ENCODE measurements around the gene FLNC.

Gene FLNC

DNA sequence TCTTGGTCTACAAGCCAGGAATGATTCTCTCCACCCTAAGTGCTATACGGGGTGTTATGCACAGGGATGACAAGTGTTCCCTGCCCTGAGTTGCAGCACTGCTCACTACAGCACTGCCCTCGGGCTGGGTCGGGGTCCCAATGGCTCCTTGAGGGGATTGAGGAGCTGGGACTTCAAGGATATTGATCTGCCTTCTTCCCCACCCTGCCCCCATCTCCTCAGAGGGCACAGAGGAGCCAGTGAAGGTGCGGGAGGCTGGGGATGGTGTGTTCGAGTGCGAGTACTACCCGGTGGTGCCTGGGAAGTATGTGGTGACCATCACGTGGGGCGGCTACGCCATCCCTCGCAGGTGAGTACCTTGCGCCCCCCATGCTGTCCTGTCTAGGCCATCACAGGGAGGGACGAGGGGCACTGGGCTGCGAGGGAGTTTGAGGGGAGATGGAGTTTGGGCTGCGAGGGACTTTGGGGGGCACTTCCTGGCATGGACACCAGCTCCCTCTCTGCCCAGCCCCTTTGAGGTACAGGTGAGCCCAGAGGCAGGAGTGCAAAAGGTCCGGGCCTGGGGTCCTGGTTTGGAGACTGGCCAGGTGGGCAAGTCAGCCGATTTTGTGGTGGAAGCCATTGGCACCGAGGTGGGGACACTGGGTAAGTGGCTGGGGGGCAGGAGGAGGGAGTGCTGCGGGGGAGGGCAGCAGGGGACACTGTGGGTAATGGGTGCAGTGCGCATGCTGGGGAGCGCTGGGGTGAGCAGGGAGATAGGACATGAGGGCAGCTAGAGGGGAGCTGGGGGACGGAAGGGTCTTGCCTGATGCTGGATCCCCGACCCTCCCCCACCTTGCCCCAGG lies 10.3 kb downstream of the FLNC start:
- Histone ChIP-seq H3K27me3 (ENCODE audit: low read depth, low read length) (no peaks in the 10 kb centered on the region), H3K4me3 (ENCODE audit: low read depth in 1 of 2, low read length in 2 of 2) (no peak overlapping the region), H3K4me1 (ENCODE audit: control insufficient read depth in 1 of 2, insufficient read depth in 2 of 2, low read length in 2 of 2) (peaks cover 0 to 14% of the 10 kb centered on the region in 2 donors), H3K27ac (ENCODE audit: low read length) (no peak overlapping the region), H3K36me3 (ENCODE audit: control insufficient read depth in 1 of 2, insufficient read depth in 2 of 2, low read length in 2 of 2) (peaks cover 55 to 98% of the 10 kb centered on the region in 2 donors), H3K9me3 (ENCODE audit: control insufficient read depth in 1 of 2, low read length in 2 of 2) (no peaks in the 10 kb centered on the region)

DNA sequence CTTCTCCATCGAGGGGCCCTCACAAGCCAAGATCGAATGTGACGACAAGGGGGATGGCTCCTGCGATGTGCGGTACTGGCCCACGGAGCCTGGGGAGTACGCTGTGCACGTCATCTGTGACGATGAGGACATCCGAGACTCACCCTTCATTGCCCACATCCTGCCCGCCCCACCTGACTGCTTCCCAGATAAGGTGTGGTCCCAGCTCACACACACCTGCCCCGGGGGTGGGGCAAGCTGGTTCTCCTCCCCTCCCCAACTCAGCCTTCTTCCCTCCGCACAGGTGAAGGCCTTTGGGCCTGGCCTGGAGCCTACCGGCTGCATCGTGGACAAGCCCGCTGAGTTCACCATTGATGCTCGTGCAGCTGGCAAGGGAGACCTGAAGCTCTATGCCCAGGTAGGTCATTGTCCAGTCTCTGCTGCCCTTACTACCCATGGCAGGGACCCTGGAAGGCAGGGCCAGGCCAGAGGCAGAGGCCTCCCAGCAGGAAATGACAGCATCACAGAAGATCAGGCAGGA lies 11.0 kb downstream of the FLNC start:
- Histone ChIP-seq H3K36me3 (ENCODE audit: control insufficient read depth in 1 of 2, insufficient read depth in 2 of 2, low read length in 2 of 2) (peaks cover 50 to 98% of the 10 kb centered on the region in 2 donors), H3K9me3 (ENCODE audit: control insufficient read depth in 1 of 2, low read length in 2 of 2) (no peaks in the 10 kb centered on the region), H3K4me1 (ENCODE audit: control insufficient read depth in 1 of 2, insufficient read depth in 2 of 2, low read length in 2 of 2) (peaks cover 0 to 7% of the 10 kb centered on the region in 2 donors), H3K27me3 (ENCODE audit: low read depth, low read length) (no peaks in the 10 kb centered on the region), H3K27ac (ENCODE audit: low read length) (no peak overlapping the region), H3K4me3 (ENCODE audit: low read depth in 1 of 2, low read length in 2 of 2) (no peak overlapping the region)

DNA sequence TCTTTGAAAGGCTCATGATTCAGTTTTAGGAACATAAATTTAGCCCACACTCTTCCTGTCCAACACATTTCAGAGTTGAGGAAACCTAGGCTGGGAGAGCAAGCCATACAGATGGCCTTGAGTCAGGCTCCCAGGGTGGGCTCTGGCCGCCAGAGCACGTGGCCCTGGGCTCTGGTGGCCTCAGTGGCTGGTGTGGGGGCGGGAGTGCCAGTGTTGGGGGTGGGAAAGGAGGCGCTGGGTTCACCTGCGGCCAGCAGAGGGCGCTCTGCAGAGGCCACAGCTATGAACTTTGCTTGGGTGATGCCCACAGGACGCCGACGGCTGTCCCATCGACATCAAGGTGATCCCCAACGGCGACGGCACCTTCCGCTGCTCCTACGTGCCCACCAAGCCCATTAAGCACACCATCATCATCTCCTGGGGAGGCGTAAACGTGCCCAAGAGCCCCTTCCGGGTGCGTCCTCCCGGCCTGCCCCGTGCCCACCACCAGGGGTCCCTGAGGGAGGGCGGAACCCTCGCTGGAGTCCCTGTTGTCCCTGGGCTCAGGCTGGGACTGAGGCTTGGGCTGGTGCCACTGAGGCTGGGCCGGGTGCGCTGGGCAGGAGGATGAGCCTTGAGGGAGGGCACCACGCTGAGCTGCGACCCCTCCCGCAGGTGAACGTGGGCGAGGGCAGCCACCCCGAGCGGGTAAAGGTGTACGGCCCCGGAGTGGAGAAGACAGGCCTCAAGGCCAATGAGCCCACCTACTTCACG lies 11.9 kb downstream of the FLNC start:
- Histone ChIP-seq H3K27ac (ENCODE audit: low read length) (no peak overlapping the region), H3K36me3 (ENCODE audit: control insufficient read depth in 1 of 2, insufficient read depth in 2 of 2, low read length in 2 of 2) (peaks cover 54 to 98% of the 10 kb centered on the region in 2 donors), H3K27me3 (ENCODE audit: low read depth, low read length) (no peaks in the 10 kb centered on the region), H3K4me1 (ENCODE audit: control insufficient read depth in 1 of 2, insufficient read depth in 2 of 2, low read length in 2 of 2) (no peaks in the 10 kb centered on the region), H3K9me3 (ENCODE audit: control insufficient read depth in 1 of 2, low read length in 2 of 2) (no peaks in the 10 kb centered on the region), H3K4me3 (ENCODE audit: low read depth in 1 of 2, low read length in 2 of 2) (no peak overlapping the region)

DNA sequence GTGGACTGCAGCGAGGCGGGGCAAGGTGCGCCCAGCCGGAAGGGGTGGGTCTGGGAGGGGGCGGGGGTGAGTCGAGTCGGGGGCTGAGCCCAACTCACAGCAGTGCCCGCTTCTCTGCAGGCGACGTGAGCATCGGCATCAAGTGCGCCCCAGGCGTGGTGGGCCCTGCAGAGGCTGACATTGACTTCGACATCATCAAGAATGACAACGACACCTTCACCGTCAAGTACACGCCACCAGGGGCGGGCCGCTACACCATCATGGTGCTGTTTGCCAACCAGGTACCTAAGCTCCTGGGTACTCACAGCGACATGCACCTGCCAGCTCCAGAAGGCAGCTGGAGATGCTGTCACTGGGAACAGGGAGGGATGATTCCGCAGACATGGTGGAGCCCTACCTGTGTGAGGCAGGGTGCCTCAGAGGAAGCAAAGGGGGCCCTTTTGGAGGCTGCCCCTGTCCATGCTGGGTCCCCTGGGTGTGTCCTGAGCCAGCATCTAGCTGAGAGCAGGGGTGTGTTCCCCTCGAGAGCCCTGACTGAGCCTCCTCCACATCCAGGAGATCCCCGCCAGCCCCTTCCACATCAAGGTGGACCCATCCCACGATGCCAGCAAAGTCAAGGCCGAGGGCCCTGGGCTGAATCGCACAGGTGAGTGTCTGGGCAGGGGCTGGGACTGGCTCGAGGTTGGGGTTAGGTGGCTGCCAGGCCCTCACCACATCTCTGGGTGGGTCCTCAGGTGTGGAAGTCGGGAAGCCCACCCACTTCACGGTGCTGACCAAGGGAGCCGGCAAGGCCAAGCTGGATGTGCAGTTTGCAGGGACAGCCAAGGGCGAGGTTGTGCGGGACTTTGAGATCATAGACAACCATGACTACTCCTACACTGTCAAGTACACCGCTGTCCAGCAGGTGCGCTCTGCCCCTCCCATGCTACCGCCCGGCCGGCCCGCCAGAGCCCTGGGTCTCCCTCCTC lies 12.8 kb downstream of the FLNC start:
- Histone ChIP-seq H3K4me3 (ENCODE audit: low read depth in 1 of 2, low read length in 2 of 2) (no peak overlapping the region), H3K36me3 (ENCODE audit: control insufficient read depth in 1 of 2, insufficient read depth in 2 of 2, low read length in 2 of 2) (peaks cover 52 to 100% of the 10 kb centered on the region in 2 donors), H3K27me3 (ENCODE audit: low read depth, low read length) (no peaks in the 10 kb centered on the region), H3K27ac (ENCODE audit: low read length) (no peak overlapping the region), H3K9me3 (ENCODE audit: control insufficient read depth in 1 of 2, low read length in 2 of 2) (no peaks in the 10 kb centered on the region), H3K4me1 (ENCODE audit: control insufficient read depth in 1 of 2, insufficient read depth in 2 of 2, low read length in 2 of 2) (no peaks in the 10 kb centered on the region)

DNA sequence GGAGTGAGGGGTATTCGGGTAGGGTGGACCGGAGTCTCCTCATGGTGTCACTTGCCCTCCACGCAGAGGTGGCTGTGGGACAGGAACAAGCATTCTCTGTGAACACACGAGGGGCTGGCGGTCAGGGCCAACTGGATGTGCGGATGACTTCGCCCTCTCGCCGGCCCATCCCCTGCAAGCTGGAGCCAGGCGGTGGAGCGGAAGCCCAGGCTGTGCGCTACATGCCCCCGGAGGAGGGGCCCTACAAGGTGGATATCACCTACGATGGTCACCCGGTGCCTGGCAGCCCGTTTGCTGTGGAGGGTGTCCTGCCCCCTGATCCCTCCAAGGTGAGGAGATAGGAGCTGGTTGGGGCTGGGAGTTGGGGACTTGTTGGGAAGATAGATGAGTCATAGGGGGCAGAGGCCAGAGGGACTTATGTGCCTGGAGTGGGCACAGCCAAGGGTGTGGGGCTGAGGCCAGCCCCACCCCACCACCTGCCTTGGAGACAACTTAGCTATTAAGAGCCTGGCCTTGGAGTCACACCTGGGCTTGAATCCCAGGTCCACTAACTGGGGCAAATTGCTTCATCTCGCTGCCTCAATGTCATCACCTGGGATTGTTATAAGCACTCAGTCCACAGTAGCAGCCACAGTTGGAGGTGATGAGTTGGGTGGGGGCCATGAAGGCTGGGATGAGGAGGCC lies 13.9 kb downstream of the FLNC start:
- H3K36me3 ChIP-seq (ENCODE audit: control insufficient read depth in 1 of 2, insufficient read depth in 2 of 2, low read length in 2 of 2), result peaks cover 47 to 100% of the 10 kb centered on the region in 2 donors

DNA sequence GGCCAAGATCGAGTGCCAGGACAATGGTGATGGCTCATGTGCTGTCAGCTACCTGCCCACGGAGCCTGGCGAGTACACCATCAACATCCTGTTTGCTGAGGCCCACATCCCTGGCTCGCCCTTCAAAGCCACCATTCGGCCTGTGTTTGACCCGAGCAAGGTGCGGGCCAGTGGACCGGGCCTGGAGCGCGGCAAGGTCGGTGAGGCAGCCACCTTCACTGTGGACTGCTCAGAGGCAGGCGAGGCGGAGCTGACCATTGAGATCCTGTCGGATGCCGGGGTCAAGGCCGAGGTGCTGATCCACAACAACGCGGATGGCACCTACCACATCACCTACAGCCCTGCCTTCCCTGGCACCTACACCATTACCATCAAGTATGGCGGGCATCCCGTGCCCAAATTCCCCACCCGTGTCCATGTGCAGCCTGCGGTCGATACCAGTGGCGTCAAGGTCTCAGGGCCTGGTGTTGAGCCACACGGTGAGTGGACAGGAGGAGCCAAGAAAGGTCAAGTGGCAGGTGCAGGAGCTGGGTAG lies 14.6 kb downstream of the FLNC start:
- no peak overlapping the region for H3K27ac ChIP-seq (ENCODE audit: low read length)
- no peaks in the 10 kb centered on the region for H3K4me1 ChIP-seq (ENCODE audit: control insufficient read depth in 1 of 2, insufficient read depth in 2 of 2, low read length in 2 of 2)
- no peaks in the 10 kb centered on the region for H3K27me3 ChIP-seq (ENCODE audit: low read depth, low read length)
- no peaks in the 10 kb centered on the region for H3K9me3 ChIP-seq (ENCODE audit: control insufficient read depth in 1 of 2, low read length in 2 of 2)
- H3K36me3 ChIP-seq (ENCODE audit: control insufficient read depth in 1 of 2, insufficient read depth in 2 of 2, low read length in 2 of 2), result peaks cover 42 to 100% of the 10 kb centered on the region in 2 donors
- no peak overlapping the region for H3K4me3 ChIP-seq (ENCODE audit: low read depth in 1 of 2, low read length in 2 of 2)

More for the DNA sequence above, 13.9 kb downstream of the FLNC start:
- H3K27me3 ChIP-seq (ENCODE audit: low read depth, low read length), result no peaks in the 10 kb centered on the region
- no peaks in the 10 kb centered on the region for H3K9me3 ChIP-seq (ENCODE audit: control insufficient read depth in 1 of 2, low read length in 2 of 2)
- no peak overlapping the region for H3K27ac ChIP-seq (ENCODE audit: low read length)
- H3K4me3 ChIP-seq (ENCODE audit: low read depth in 1 of 2, low read length in 2 of 2), result no peak overlapping the region
- no peaks in the 10 kb centered on the region for H3K4me1 ChIP-seq (ENCODE audit: control insufficient read depth in 1 of 2, insufficient read depth in 2 of 2, low read length in 2 of 2)

DNA sequence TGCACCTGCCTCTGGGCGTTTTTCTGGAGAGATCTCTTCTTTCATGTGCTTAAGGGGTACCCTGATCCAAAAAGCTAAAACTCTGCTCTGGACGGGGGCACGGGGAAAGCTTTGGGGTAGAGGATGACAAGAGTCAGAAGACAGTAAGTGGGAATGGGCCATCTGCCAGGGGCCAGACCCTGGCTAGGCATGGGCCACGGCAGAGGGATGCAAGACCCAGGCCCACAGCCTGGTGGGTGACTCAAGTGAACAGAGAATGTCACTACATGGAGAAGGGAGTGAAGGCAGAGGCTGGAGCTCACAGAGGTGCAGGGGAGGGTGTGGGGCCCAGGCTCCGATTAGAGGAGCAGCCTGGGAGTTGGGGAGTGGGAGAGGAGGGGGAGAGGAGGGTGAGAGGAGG lies 15.3 kb downstream of the FLNC start:
- Histone ChIP-seq H3K27ac (ENCODE audit: low read length) (no peak overlapping the region), H3K9me3 (ENCODE audit: control insufficient read depth in 1 of 2, low read length in 2 of 2) (no peaks in the 10 kb centered on the region), H3K27me3 (ENCODE audit: low read depth, low read length) (no peaks in the 10 kb centered on the region), H3K4me3 (ENCODE audit: low read depth in 1 of 2, low read length in 2 of 2) (no peak overlapping the region), H3K36me3 (ENCODE audit: control insufficient read depth in 1 of 2, insufficient read depth in 2 of 2, low read length in 2 of 2) (peaks cover 42 to 100% of the 10 kb centered on the region in 2 donors), H3K4me1 (ENCODE audit: control insufficient read depth in 1 of 2, insufficient read depth in 2 of 2, low read length in 2 of 2) (no peaks in the 10 kb centered on the region)

DNA sequence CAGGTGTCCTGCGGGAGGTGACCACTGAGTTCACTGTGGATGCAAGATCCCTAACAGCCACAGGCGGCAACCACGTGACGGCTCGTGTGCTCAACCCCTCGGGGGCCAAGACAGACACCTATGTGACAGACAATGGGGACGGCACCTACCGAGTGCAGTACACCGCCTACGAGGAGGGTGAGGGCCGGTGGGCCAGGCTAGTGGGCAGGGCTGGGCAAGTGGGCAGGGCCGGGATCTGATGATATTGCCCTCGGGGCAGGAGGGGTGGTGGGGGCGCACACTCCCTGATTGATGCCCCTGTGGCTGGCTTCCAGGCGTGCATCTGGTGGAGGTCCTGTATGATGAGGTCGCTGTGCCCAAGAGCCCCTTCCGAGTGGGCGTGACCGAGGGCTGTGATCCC lies 15.8 kb downstream of the FLNC start:
- H3K4me3 ChIP-seq (ENCODE audit: low read depth in 1 of 2, low read length in 2 of 2), result no peak overlapping the region
- H3K9me3 ChIP-seq (ENCODE audit: control insufficient read depth in 1 of 2, low read length in 2 of 2), result no peaks in the 10 kb centered on the region
- no peak overlapping the region for H3K27ac ChIP-seq (ENCODE audit: low read length)
- no peaks in the 10 kb centered on the region for H3K27me3 ChIP-seq (ENCODE audit: low read depth, low read length)
- peaks cover 42 to 100% of the 10 kb centered on the region in 2 donors for H3K36me3 ChIP-seq (ENCODE audit: control insufficient read depth in 1 of 2, insufficient read depth in 2 of 2, low read length in 2 of 2)
- H3K4me1 ChIP-seq (ENCODE audit: control insufficient read depth in 1 of 2, insufficient read depth in 2 of 2, low read length in 2 of 2), result no peaks in the 10 kb centered on the region

DNA sequence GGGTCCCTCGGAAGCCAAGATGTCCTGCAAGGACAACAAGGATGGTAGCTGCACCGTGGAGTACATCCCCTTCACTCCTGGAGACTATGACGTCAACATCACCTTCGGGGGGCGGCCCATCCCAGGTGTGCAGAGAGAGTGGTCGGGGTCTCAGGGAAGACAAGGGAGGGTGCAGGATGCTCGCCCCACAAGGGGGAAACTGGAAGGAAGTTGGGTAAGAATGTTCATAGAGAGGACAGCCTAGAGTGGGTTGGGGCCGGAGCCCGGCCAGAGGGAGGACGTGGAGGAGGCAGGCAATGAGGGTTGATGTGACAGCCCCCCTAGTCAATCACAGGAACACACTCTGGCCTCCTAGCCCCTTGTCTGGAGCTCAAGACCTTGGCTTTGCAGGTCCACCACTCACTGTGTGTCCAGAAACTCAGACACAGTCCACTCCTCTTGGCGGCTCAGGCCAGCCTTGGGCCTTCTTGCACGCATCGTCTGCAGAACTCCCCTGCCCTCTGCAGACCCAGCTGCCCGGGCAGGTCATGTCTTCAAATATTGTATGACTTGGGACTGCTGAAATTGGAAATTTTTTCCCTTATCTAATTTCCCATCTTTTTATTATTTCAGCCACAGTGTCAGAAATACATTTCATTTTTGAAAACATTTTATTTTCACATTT lies 16.7 kb downstream of the FLNC start:
- Histone ChIP-seq H3K27ac (ENCODE audit: low read length) (no peak overlapping the region), H3K27me3 (ENCODE audit: low read depth, low read length) (no peaks in the 10 kb centered on the region), H3K4me1 (ENCODE audit: control insufficient read depth in 1 of 2, insufficient read depth in 2 of 2, low read length in 2 of 2) (no peaks in the 10 kb centered on the region), H3K36me3 (ENCODE audit: control insufficient read depth in 1 of 2, insufficient read depth in 2 of 2, low read length in 2 of 2) (peaks cover 38 to 100% of the 10 kb centered on the region in 2 donors), H3K4me3 (ENCODE audit: low read depth in 1 of 2, low read length in 2 of 2) (no peak overlapping the region), H3K9me3 (ENCODE audit: control insufficient read depth in 1 of 2, low read length in 2 of 2) (no peaks in the 10 kb centered on the region)

DNA sequence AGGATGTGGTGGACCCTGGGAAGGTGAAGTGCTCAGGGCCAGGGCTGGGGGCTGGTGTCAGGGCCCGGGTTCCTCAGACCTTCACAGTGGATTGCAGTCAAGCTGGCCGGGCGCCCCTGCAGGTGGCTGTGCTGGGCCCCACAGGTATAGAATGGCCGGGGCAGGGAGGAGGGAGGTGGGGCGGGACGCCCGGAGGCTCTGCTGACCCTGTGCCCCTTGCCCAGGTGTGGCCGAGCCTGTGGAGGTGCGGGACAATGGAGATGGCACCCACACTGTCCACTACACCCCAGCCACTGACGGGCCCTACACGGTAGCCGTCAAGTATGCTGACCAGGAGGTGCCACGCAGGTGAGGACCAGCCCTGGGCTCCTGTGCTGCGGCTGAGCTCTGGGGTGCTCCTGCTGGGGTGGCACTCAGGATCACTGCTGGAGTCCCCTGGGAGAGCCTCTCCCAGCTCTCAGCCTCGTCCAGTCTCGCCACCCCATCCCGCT lies 17.6 kb downstream of the FLNC start:
- H3K4me1 ChIP-seq (ENCODE audit: control insufficient read depth in 1 of 2, insufficient read depth in 2 of 2, low read length in 2 of 2), result no peaks in the 10 kb centered on the region
- H3K36me3 ChIP-seq (ENCODE audit: control insufficient read depth in 1 of 2, insufficient read depth in 2 of 2, low read length in 2 of 2), result peaks cover 39 to 100% of the 10 kb centered on the region in 2 donors
- no peak overlapping the region for H3K27ac ChIP-seq (ENCODE audit: low read length)
- no peaks in the 10 kb centered on the region for H3K9me3 ChIP-seq (ENCODE audit: control insufficient read depth in 1 of 2, low read length in 2 of 2)
- H3K4me3 ChIP-seq (ENCODE audit: low read depth in 1 of 2, low read length in 2 of 2), result no peak overlapping the region
- no peaks in the 10 kb centered on the region for H3K27me3 ChIP-seq (ENCODE audit: low read depth, low read length)
